Stimulated activated CD4-positive, alpha-beta T cell treated with anti-CD3 and anti-CD28 coated beads, Interleukin-15, amount 100 ng/mL, for 1 hour (primary cell): ENCODE results near the gene UNC5B.

Source experiments
- DNase-seq, 2 donors: peaks; one replicate each; pipeline ENCODE4 v3.0.0-alpha.2; 2020; ENCODE audit warnings: low read depth in 1 of 2, low spot score in 1 of 2

The UNC5B gene

GRCh38 chr10:71253981-71254818 is 41.8 kb downstream of the UNC5B start:
- no peak for DNase-seq

GRCh38 chr10:71254834-71255549 is 42.6 kb downstream of the UNC5B start:
- no peak for DNase-seq

GRCh38 chr10:71255550-71255807 is 43.1 kb downstream of the UNC5B start:
- no peak for DNase-seq

- no peak for DNase-seq
Observed at GRCh38 chr10:71255808-71256660, 43.7 kb downstream of the UNC5B start.

- no peak for DNase-seq
Observed at GRCh38 chr10:71256661-71257318, 44.4 kb downstream of the UNC5B start.

- no peak for DNase-seq
Observed at GRCh38 chr10:71257319-71257997, 45.1 kb downstream of the UNC5B start.

- DNase-seq, result no peak
Observed at GRCh38 chr10:71258046-71258445, 45.7 kb downstream of the UNC5B start.

GRCh38 chr10:71258446-71259145 is 46.2 kb downstream of the UNC5B start:
- DNase-seq, result no peak

GRCh38 chr10:71259282-71259681 is 46.9 kb downstream of the UNC5B start:
- DNase-seq, result no peak

GRCh38 chr10:71259815-71260501 is 47.6 kb downstream of the UNC5B start:
- DNase-seq, result no peak

- DNase-seq, result no peak
Observed at GRCh38 chr10:71260622-71261325, 48.4 kb downstream of the UNC5B start.

GRCh38 chr10:71262027-71262426 is 49.7 kb downstream of the UNC5B start:
- DNase-seq, result no peak

- DNase-seq, result no peak
Observed at GRCh38 chr10:71262817-71263216, 50.4 kb downstream of the UNC5B start.

GRCh38 chr10:71263376-71263775 is 51.0 kb downstream of the UNC5B start:
- no peak for DNase-seq

- no peak for DNase-seq
Observed at GRCh38 chr10:71264345-71265200, 52.2 kb downstream of the UNC5B start.

- no peak for DNase-seq
Observed at GRCh38 chr10:71265201-71265575, 52.8 kb downstream of the UNC5B start.

- DNase-seq, result no peak
Observed at GRCh38 chr10:71265618-71266146, 53.3 kb downstream of the UNC5B start.
